ENCODE measurements around the gene ANKS1A.

Gene ANKS1A

DNA sequence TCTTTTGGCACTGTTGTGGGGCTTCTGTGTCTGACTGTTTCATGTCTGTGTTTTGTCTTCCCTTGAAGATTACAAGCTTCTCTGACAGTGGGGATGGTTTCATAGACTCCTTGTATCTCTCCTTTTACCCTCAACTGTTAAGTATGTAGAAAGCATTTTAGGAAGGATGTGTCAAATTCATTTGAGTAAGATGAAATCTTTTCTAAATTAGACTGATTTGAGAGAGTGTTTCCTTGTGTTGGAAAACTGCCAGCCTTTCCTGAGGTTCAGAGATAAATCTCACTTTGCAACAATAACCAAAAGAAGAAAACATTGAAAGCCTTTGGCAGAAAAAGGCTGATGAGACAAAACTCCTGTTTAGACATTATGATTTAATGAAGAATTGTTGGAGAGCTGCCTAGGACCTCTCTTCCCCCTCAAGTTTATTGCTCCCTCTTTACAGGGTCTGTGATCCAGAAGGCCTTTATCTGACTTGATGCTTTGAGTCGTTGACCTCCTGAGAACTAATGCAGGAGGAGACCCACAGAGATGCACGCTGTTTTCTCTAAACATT is 68.3 kb downstream of the ANKS1A start:
- DNase-seq (ENCODE audit: low read depth in 2 of 2) = no peak

DNA sequence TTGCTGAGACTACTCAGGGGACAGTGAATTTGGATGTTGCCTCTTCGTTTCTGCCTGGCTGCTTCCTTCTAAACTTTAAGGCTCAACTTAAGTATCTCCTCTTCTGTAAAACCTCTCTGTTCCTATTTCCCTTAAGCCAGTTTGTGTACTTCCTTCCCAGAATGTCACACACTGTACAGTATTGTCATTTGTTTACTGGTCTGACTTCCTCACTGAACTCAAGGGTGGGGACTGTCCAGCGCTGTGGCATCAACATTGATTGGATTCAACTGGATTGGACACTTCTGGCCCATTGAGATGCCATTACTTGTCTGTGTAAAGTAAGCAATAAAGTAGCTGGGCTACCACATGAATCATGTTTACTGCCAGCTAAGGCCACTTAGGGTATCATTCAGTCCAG is 69.7 kb downstream of the ANKS1A start:
- DNase-seq (ENCODE audit: low read depth in 2 of 2) = no peak

DNA sequence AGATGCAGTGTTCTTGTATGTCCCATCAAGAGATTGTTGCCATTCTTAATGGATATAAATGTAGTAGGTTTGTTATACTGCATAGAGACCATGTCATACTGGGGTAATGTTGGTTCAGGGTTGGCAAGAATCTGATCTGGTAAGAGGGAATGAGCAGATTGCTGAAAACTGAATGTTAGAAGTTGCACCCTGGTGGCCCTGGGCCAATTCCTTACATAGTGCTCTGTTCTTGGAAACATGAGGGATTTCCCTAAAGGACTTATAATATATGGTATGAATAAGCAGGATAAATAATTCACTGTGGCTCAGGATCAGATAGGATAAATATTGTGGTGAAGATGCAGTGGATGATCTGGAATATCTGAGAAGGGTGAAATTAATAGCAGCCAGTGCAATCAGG is 70.2 kb downstream of the ANKS1A start:
- no peak for DNase-seq (ENCODE audit: low read depth in 2 of 2)

DNA sequence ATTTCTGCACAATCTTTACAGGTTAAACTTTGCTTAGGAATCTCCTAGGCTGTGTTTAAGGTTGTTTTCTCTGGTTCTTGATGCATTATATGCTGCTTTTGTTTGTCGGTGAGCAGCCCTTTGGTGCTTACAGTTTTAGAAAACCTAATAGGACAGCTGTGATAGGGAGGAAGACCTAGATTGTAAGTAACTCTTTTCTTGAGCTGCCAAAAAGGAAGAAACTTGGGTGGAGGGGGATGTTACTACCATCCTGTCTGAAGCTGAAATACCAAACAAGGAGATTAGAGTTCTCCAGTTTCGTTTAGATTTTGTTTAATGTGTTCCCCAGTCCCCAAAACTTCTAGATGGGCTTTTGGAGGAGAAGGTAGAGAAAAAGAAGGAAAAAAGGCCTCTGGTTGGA is 72.0 kb downstream of the ANKS1A start:
- DNase-seq (ENCODE audit: low read depth in 2 of 2) = no peak

GRCh38 chr6:34961574-34961973 is 72.5 kb downstream of the ANKS1A start:
- DNase-seq (ENCODE audit: low read depth in 2 of 2) = no peak

DNA sequence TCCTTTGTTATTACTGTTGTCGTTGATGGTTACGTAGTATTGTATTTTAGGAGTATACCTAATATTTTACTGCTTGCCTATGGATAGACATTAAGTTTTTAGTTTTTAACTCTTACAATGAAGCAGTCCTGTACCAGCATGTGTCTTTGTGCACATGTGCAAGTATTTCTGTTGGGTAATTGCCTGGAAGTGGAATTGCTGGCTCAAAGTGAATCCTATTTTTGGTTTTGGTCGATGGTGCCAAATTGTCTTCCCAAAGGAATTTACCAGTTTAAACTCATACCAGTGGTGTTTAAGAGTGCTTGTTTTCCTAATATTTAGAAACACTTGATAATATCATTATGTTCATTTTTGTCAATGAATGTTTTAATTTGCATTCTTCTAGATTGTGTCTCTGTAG is 75.5 kb downstream of the ANKS1A start:
- DNase-seq (ENCODE audit: low read depth in 2 of 2) = no peak

GRCh38 chr6:34967461-34967860 is 78.4 kb downstream of the ANKS1A start:
- no peak for DNase-seq (ENCODE audit: low read depth in 2 of 2)

DNA sequence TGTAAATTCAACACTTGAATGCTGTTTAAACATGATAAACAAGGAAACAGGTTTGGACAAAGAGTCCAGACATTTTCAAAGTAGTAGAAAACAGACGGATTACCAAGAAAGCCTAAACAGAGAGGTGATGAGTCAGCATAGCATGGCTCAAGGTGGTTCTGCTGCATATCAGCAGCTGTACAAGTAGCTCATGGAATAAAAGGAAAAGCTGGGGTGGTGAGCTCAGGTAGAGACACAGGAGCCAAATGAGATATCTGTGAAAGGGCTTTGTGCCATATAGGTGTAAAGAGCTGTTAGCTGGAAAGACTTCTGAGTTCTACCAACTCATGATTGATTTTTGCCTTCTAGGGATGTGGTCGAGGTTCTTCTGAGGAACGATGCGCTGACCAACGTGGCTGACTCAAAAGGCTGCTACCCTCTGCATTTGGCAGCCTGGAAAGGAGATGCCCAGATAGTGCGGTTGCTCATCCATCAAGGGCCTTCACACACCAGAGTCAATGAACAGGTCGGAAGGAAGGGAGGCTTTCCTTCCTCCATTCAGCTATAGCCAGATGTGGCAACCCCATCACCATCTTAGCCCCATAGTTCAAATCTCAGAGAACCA is 80.7 kb downstream of the ANKS1A start:
- no peak for DNase-seq (ENCODE audit: low read depth in 2 of 2)

DNA sequence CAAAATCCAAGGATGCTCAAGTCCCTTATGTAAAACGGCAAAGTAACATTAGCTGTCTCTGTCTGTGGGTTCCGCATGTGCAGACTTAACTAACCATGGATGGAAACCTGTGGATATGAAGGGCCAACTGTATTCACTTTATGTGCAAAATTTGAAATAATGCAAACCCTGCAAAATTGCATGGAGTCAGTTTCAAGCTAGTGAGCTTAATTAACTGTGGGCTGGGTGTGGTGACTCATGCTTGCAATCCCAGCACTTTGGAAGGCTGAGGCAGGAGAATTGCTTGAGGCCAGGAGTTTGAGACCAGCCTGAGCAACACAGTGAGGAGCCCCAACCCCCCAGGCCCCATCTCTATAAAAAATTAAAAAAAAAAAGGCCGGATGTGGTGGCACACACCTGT is 81.4 kb downstream of the ANKS1A start:
- DNase-seq (ENCODE audit: low read depth in 2 of 2) = no peak

DNA sequence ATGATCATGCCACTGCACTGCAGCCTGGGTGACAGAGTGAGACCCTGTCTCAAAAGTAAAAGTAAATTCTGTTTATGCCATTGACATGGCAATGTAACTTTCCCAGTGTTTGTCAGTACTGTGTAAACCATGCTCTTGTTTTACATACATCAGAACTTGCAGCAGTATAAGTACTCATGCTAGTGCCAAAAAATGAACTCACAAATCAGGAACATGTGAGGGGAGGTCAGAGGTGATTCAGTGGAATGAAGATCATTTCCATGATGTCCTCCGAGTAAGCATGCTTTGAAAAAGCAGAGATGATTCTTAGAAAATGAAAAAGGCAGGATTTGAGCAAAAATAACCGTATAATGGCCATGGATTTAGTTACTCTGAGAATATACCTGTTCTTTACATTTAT is 81.9 kb downstream of the ANKS1A start:
- no peak for DNase-seq (ENCODE audit: low read depth in 2 of 2)

DNA sequence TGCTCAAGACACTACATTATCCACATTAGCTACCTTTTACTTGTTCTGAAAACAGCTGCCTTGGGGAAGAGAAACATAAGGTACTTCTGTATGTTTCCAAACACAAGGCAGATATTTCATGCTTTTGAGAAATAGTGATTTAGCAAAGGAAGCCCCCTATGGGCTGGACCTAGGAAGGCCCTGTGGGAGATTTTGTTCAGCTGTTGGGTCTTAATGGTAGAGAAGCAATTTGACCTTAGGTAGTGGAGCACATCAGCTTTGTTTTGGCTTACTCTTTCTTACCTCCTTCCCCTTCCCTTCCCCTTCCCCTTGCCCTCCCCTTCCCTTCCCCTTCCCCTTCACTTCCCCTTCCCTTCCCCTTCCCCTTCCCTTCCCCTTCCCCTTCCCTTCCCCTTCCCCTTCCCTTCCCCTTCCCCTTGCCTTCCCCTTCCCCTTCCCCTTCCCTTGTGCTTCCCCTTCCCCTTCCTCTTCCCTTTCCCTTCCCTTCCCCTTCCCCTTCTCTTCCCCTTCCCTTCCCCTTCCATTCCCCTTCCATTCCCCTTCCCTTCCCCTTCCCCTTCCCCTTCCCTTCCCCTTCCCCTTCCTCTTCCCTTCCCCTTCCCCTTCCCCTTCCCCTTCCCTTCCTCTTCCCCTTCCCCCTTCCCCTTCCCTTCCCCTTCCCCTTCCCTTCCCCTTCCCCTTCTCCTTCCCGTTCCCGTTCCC is 84.6 kb downstream of the ANKS1A start:
- DNase-seq (ENCODE audit: low read depth in 2 of 2) = no peak

DNA sequence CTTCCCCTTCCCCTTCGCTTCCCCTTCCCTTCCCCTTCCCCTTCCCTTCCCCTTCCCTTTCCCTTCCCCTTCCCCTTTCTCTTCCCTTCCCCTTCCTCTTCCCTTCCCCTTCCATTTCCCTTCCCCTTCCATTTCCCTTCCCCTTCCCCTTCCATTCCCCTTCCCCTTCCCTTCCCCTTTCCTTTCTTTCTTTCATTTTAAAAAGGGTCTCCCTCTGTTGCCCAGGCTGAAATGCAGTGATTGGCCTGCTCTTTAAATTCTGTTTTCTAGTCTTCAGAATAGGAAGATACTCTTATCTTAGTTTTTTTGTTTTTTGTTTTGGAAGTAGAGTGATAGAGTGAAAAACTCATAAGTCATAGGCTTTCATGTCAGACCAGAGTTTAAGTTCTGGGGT is 85.2 kb downstream of the ANKS1A start:
- no peak for DNase-seq (ENCODE audit: low read depth in 2 of 2)

DNA sequence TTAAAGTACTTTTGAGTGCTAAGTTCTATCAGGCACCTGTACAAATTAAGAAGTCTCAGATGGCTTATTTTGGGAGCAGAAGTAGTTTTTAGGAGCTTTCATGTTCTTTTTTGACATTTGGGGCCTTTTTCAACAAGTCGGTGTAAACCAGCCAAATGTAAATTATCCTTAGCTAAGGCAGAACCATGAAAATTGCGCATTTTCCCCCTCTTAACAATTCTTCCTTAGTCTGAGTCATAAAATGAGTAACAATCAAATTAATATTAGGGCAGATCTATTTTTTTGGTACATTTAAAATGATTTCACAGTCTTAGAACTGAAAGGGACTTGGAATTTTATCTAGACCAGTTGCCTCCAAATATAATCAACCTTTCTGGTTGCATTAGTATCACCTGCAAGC is 87.2 kb downstream of the ANKS1A start:
- no peak for DNase-seq (ENCODE audit: low read depth in 2 of 2)

DNA sequence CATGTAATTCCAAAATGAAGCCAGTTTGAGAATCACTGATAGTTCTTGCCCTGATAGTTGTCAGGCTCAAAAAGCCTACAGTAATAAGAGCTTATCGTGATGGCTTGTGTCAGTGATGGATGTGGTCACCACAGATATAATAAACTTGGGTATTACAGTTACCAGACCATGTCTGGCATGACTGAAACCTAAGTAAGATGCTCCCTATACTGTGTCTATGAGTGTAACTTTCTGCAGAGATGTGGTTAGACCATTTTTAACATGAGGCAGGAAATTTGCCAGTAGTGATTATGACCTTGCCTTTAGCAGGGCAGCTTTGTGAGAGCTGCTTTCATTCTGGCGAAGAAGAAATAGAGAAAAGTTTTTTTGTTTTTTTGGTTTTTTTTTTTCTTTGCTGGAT is 90.2 kb downstream of the ANKS1A start:
- no peak for DNase-seq (ENCODE audit: low read depth in 2 of 2)

DNA sequence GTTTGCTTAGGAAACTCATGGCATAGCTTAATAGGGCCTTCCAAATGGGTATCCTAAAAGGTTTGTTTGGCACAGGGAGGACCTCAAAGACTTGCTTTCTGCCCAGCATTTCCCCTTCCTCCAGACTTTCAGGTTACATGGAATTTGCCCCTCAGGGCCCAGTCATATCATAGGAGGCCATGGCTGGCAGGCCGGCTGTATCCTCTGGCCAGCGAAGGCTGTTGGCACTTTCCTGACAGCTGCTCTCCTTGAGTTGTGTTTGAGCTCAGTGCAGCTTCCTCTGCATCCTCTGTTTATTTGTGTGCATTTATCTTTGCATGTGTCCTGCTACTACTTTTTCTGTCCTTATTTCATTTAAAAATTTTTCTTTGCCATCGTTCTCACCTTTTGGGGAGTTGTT is 90.9 kb downstream of the ANKS1A start:
- DNase-seq (ENCODE audit: low read depth in 2 of 2) = no peak

- DNase-seq (ENCODE audit: low read depth in 2 of 2) = no peak
Measured at GRCh38 chr6:34981366-34981765, 92.3 kb downstream of the ANKS1A start.

DNA sequence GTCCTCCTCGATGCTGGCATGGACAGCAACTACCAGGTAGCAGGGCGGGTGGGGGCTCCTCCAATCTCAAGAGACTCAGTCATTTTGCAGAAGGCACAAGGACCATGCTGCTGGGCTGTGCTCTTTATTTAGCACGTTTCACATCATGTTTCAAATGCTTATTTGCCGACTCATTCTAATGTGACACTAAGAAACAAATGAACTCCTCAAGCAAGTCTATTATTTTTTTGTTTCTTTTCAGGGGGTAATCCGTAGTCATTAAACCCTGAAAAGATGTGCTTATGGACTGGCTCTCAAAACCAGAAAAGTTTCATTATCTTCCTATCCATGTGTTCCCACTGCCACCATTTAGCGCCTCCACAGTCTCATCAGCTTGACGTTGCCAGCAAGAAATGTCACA is 92.9 kb downstream of the ANKS1A start:
- no peak for DNase-seq (ENCODE audit: low read depth in 2 of 2)

GRCh38 chr6:34982424-34982852 is 93.4 kb downstream of the ANKS1A start:
- DNase-seq (ENCODE audit: low read depth in 2 of 2) = no peak

- DNase-seq (ENCODE audit: low read depth in 2 of 2) = no peak
Measured at GRCh38 chr6:34984416-34984815, 95.4 kb downstream of the ANKS1A start.

DNA sequence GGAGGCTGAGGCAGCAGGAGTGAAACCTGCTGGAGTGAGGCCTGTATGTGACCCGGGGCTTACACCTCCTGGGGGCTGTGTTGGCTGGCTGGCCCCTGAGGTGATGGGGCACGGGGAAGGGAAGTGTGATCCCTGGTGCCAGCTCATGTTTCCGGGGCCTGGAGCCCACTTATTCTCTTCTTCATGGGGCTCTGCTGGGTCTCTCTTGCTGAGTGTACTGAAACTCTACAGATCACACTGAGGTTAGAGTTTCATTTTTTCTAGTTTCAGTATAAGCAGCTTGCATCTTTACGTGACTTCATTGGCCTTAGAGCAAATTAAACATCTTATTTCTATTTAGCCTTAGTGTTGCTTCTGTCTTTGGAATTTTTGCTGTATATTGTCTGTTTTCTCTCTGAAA is 96.2 kb downstream of the ANKS1A start:
- no peak for DNase-seq (ENCODE audit: low read depth in 2 of 2)

- DNase-seq (ENCODE audit: low read depth in 2 of 2) = peak; percentile 4 to 46
Measured at GRCh38 chr6:34986845-34987246, 97.8 kb downstream of the ANKS1A start.

GRCh38 chr6:34987506-34987905 is 98.5 kb downstream of the ANKS1A start:
- no peak for DNase-seq (ENCODE audit: low read depth in 2 of 2)

- no peak for DNase-seq (ENCODE audit: low read depth in 2 of 2)
Measured at GRCh38 chr6:34990971-34991560, 102.0 kb downstream of the ANKS1A start.

All from stimulated activated CD4-positive, alpha-beta T cell treated with anti-CD3 and anti-CD28 coated beads, Interleukin-12 subunit alpha, Interleukin-12 subunit beta, amount 100 ng/mL, for 24 hours (primary cell).